Fibroblast of pulmonary artery (primary cell): Measurements from ENCODE around the gene RAMP3.

ENCODE experiments used
- DNase-seq: peaks from one replicate; pipeline ENCODE4 v3.0.0-alpha.2; 2010; ENCODE audit warnings: low read depth
- H3K4me3 ChIP-seq: replicated peaks from 2 replicates; pipeline ENCODE4 v1.5.1; 2011; ENCODE audit warnings: low read depth, mild to moderate bottlenecking, control low read depth, low read length, moderate library complexity
- CTCF ChIP-seq: IDR thresholded peaks from 2 replicates; pipeline ENCODE4 v1.5.1; 2011; ENCODE audit warnings: mild to moderate bottlenecking, control low read depth, low read length, inconsistent platforms; ENCODE audit errors: missing control alignments

Gene RAMP3

DNA sequence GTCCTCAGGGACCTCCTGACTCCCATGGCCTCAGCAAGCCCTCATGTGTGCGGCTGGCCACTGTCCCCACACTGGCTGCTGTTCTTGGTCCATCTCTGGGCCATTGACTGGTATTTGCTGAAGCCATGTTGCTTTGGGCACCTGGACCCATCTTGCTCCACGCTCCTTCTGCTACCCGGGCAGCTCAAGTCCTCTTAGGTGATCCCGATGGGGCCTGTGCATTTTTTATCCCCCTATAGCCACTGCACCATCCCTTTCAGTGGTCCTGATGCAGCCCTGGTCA lies 16.7 kb downstream of the RAMP3 start:
- DNase-seq = no peak
- H3K4me3 ChIP-seq = no peak overlapping the region
- TF ChIP-seq CTCF = no peak

DNA sequence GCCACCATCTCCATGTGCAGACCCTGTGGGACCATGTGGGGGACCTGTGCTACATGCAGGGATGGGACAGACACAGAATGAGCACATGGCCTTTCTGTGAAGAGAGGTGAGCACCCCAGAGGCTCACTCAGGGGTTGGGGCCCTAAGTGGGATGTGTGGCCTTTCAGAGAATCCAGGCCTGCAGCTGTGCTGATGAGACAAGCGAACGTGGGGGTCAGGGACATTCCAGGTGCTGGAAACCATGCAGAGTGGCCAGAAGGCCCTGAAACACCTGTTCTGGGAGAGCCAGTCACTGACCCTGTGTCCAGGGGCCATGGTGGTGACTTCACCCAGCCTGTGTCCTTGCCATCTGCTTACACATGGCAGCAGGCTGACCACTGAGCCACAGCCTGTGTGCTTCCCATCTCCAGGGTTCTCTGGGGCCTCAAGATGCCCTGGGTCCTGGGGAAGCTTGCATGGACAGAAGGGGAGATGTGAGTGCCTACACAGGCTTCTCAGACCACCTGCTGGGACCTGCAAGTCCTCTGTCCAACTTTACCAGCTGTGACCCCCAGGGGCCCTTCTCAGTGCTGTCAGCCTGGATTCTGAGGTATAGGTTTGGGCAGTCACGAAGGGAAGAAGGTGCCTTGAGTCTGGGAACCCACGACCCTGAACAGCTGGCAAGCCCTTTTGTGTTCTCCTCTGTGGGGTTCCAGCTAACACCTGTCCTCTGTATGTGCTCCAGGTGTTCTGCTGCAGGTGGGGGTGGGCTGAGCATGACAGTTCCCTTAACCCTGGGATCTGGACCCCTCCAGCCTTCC lies 17.6 kb downstream of the RAMP3 start:
- no peak for DNase-seq
- H3K4me3 ChIP-seq = no peak overlapping the region
- no peak for TF ChIP-seq CTCF

DNA sequence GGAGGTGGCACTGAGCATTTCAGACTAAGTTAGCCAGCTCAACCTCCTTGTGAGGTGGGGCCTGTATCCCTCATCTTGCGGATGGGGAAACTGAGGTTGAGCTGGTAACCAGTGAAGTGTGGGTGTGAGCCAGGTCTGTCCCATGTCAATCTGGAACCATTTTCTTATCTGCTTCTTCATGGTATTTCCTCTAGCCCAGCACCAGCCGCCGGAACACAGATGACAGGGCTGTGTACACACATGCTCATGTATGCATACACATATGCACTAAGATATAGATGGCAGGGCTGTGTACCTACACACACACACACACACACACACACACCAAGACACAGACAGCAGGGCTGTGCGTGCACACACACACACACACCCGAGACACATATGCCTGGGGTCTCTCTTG lies 18.5 kb downstream of the RAMP3 start:
- DNase-seq = no peak
- TF ChIP-seq CTCF = no peak

DNA sequence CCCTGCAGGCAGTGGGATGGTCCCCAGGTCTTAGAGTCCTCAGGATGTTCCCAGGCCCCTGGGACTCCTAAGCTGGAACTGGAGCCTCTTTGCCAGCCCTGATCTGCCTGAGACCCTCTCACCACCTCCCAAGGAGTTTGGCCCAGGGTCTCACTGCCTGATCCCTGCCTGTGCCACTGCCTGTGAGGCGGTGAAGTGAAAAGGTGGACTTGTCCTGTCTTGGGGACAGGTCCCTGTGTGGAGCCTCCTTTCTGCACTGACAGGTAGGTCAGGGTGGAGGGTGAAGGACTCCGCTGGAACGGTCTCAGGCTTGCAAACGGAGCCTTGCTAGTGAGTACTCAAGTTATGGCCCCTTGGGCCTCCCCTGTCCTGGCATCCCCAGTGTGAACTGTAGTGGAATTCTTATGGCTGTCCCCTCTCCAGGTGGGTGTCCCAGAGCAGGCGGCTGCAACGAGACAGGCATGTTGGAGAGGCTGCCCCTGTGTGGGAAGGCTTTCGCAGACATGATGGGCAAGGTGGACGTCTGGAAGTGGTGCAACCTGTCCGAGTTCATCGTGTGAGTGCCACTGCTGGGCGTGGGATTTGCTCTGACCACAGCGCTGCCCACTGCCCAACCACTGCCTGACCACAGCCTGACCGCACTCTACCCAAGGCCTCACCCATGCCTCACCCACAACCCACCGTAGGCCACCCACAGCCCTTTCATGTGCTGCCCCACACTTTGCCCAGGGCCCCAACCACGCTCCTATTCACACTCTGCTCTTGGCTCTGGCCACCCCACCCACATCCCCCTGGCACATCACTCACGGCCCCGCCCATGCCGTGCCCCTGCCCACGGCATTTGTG lies 19.5 kb downstream of the RAMP3 start:
- no peak for TF ChIP-seq CTCF
- no peak for DNase-seq
- H3K4me3 ChIP-seq = no peak overlapping the region

More for the DNA sequence above, 18.5 kb downstream of the RAMP3 start:
- H3K4me3 ChIP-seq = no peak overlapping the region

GRCh38 chr7:45177801-45178200 lies 20.2 kb downstream of the RAMP3 start:
- DNase-seq = no peak
- H3K4me3 ChIP-seq = no peak overlapping the region
- no peak for TF ChIP-seq CTCF

GRCh38 chr7:45178241-45179225 lies 20.9 kb downstream of the RAMP3 start:
- no peak for TF ChIP-seq CTCF
- no peak overlapping the region for H3K4me3 ChIP-seq
- DNase-seq = no peak
